NCI-H446 treated with DMSO at 0.1 percent for 48 hours (cell line): ENCODE data around the gene RNF217.

ENCODE experiments used
- DNase-seq: peaks from one replicate; lab custom pipeline; 2025; lab: John Stamatoyannopoulos, UW

The RNF217 gene

DNA sequence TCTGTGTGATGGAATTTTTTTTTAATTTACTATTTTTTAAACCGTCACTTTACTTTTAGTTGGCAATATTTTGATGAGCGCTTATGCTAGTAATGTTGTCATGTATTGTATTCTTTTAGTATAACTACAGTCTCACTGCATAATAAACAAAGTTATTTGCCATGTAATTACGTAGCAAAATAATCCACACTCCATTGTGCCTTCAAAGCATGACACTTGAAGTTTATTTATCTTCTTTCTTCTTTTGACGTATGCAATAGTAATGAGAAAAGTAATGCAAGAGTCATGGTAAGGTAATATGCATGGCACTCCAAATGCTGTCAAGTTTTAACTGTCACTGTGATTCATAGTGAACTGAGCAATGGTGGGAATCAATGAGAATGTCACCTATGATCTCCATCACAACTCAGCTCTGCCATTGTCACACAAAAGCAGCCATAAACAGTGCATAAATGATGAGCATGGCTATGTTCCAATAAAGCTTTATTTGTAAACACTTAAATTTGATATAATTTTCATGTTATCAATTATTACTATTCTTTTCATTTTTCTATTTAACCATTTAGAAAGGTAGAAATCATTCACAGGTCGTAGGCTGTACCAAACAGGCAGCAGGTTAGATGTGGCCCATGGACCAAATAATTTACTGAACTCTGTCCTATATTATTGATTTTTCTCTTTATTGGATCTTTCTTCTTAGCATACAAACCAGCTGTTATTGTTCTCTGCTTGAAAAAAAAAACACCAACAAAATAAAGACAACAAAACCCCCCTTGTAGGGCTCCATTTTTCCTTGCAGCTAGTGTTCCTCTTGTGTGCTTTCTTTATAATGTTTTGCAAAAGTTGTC is 27.1 kb downstream of the RNF217 start:
- DNase-seq = no peak

GRCh38 chr6:124990988-124991387 is 28.8 kb downstream of the RNF217 start:
- DNase-seq = no peak

GRCh38 chr6:124991764-124992295 is 29.6 kb downstream of the RNF217 start:
- DNase-seq = no peak

- no peak for DNase-seq
Measured at GRCh38 chr6:124993327-124993726, 31.1 kb downstream of the RNF217 start.

- no peak for DNase-seq
Measured at GRCh38 chr6:124994648-124995047, 32.4 kb downstream of the RNF217 start.

DNA sequence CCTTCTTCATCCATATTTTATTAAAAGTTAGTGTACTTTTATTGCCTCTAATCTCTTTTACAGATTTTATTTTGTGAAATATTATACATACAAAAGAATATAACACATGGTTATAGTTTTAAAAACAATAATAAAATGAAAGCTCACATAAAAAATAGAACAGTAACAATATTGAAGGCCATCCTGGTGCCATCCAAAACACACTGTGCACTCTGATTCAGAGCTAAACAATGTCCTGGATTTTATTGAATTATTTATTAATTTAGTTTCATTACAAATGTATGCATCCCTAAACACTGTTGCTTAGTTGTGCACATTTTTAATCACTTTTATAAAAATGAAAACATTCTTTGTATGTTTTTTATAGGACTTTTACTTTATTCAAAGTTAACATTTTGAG is 32.9 kb downstream of the RNF217 start:
- no peak for DNase-seq

- no peak for DNase-seq
Measured at GRCh38 chr6:124995645-124996325, 33.5 kb downstream of the RNF217 start.

DNA sequence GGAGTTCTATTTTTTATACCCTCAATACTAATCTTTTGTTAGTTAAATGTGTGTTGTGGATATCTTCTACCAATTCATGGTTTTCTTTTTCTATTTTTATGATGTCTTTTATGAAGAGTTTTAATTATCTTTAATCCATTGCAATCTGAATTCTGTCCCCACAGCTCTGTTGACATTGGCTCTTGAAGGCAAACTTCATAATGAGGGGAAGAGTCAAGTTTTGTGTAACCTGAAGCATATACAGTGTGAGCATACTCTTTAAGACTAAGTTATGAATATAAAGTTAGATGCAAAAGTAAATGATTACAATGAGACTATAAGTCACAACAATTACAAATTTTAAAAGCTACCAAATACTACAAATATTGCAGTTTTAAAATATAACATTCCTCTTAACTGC is 34.2 kb downstream of the RNF217 start:
- no peak for DNase-seq

GRCh38 chr6:124997196-124997875 is 35.1 kb downstream of the RNF217 start:
- no peak for DNase-seq

GRCh38 chr6:124999105-124999764 is 37.0 kb downstream of the RNF217 start:
- DNase-seq = no peak

DNA sequence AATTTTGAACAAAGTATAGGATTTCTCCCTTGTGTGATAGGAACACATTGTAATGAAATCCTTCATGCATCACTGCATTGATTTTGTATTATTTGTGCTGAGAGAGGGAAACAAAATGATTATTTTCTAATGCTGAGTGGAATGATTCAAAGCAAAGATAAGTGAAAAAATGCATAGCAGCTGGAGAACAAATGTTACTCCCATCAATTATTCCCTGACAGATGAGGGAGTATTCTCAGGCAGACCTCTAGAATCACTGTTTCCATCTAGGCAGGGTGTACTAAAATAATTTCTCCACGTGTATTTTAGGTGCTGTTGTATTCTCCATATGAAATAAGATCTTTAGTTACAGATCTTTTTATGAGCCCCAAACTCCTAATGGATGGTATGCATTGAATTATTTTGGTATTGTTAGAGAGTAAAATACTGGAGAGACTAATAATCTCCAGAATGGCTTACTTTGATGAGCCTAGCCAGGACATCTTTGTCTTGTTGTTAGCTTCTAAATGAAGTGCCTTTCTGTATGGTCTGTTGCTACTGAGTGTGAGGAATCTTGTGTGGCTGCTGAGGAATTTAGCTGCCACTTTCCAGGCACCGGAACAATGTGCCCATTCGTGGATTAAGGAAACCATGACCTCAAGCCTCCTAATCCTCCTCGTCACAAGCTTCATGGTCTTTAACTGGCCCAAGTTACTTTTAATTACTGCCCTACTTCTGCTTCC is 39.6 kb downstream of the RNF217 start:
- no peak for DNase-seq

- DNase-seq = no peak
Measured at GRCh38 chr6:125002406-125002741, 40.1 kb downstream of the RNF217 start.

DNA sequence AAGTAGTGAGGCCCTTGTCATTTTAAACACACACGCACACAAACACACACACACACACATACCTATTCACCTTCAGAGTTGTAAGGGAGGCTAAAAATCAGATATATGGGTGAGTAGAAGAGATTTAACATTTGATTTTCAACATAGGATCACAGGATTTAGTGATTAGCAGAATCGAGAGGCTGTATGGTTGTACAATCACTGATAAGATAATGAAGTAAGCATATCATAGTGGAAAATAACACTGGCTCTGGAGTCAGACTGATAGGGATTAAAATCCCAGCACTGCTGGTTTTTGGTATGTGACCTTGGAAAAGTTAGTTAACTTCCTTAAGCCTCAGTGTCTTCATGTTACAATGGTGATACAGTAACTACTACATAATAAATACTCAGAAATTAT is 40.8 kb downstream of the RNF217 start:
- DNase-seq = no peak

DNA sequence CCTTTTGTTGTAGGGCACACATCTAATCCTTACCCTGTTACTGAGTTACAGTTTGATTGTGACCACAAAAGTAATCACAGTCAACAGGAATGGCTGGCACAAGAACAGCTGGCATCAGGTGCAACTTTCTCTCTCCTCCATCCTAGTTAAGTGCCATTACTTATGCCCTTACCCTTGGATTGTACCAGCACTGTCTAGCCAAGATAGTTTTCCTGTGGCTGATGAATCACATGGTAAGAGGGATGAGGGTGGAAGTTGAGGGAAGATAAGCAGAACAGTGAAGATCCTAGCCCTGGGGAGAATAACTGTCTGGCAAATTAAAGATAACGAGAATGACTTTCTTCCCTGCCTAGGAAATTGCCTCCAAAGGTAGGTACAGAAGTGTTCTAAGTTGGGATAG is 42.0 kb downstream of the RNF217 start:
- no peak for DNase-seq

DNA sequence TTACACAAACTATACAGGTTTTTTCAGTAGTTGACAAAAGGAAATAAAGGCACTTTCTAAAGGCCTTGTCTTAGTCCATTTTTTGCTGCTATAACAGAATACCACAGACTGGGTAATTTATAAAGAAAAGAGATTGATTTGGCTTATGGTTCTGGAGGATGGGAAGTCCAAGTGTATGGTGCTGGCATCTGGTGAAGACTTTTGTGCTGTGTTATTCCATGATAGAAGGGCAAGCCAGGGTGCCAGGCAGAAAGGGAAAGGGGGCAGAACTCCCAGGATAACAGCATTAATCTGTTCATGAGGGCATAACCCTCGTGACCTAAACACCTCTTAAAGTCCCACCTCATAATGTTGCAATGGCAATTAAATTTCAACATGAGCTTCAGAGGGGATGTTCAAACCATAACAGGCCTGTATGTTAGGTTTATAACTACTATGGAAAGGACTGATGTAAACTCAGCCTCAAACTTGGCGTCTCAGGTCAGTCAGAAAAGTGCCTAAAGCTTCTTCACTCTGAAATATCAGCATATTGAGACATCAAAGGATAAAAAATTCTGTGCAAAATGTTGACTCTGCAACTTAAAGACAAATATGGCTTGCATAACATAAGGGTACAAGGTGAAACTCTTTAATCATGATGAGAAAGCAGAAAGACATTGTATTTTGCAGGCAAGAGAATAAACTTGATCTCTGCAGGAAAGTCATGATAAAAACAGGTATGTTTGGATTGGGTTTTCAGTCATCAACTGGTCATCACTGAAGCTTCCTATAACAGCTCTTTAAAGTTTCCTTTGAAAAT is 42.8 kb downstream of the RNF217 start:
- no peak for DNase-seq

DNA sequence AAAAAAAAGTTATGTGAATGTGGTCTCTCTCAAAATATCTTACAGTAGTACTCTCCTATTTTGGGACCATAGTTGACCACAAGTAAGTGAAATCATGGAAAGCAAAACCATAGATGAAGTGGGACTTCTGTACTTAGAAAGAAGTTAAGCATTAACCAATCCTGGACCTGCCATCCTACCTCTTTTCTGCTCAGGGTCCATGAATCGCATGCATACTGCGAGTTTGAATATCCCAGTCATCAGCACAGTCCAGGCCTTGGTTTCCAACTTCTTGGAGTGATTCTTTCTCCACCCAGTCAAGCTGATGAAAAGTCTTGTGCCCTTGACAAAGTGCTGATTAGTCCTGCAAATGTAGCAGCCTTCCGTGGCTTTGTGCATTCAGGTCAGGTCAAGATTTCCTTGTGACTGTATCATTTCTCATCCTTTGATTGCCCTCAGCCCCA is 46.0 kb downstream of the RNF217 start:
- no peak for DNase-seq

- no peak for DNase-seq
Measured at GRCh38 chr6:125008957-125009356, 46.7 kb downstream of the RNF217 start.

DNA sequence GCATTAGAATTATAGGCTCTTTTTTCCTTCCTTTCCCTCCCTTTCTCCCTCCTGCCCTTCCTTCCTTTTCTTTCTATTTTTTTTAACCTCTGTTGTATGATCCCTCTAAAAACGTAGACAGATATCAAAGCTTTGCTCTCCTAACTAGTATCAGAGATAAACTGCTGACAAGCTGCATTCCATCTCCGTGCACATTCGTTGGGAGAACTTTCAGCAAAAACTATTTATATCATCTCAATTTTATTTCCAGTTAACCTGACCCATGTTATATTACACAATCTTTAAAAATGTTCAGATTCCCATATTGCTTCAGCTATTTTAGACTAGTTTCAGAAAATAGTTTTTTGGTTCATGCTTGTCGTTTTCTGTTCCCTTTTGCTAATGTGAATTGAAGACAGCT is 47.3 kb downstream of the RNF217 start:
- no peak for DNase-seq

DNA sequence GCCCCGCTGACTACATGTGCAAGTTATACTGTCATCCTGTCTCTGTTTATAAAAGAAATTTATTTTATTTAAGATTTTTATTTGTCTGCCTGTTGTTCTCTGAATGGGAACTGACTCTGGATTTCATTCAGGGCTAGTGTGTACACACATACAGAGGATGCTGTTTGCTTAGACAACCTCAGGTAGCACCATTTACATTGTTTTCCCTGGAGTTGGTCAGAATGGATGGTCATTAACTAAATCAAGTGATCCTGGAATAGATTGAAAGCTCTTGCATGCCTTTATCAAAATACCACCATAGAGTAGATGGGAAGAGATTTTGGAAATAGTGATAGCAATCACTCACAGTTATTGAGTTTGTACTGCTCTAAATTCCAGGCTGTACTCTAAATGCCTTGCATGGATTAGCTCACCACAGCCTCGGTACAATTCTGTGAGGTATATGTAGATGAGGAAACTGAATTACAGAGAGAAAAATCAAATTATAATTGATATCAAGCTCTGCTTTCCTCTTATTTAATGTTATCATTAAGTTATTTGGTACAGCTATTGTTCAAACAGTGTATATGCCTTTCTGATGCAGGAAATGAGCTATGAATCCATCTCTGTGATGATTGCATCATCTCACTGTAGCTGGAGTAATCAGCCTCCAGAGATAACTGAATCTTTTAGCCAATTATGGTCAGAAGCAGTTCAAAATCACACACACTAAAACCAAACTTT is 51.9 kb downstream of the RNF217 start:
- no peak for DNase-seq

- DNase-seq = no peak
Measured at GRCh38 chr6:125014661-125014957, 52.4 kb downstream of the RNF217 start.
